Loucy (cell line): ENCODE results near the gene PPP2R3B.

Experiments used
- EZH2phosphoT487 ChIP-seq: fragments of 200-600 bp; IDR thresholded peaks from 2 replicates; pipeline ENCODE4 v1.6.1; 2018; ENCODE audit warnings: antibody characterized with exemption, mild to moderate bottlenecking, moderate library complexity, borderline replicate concordance
- TF ChIP-seq, protein P1 (sequence below): fragments of 200-600 bp; sonication (generic); conservative IDR thresholded peaks from 2 replicates; pipeline ENCODE4 v1.5.1; 2014; ENCODE audit warnings: mild to moderate bottlenecking, antibody characterized with exemption, low read length

GRCh38 chrX:317424-318067 is 69.2 kb downstream of the PPP2R3B start:
- TF ChIP-seq, protein P1, sequence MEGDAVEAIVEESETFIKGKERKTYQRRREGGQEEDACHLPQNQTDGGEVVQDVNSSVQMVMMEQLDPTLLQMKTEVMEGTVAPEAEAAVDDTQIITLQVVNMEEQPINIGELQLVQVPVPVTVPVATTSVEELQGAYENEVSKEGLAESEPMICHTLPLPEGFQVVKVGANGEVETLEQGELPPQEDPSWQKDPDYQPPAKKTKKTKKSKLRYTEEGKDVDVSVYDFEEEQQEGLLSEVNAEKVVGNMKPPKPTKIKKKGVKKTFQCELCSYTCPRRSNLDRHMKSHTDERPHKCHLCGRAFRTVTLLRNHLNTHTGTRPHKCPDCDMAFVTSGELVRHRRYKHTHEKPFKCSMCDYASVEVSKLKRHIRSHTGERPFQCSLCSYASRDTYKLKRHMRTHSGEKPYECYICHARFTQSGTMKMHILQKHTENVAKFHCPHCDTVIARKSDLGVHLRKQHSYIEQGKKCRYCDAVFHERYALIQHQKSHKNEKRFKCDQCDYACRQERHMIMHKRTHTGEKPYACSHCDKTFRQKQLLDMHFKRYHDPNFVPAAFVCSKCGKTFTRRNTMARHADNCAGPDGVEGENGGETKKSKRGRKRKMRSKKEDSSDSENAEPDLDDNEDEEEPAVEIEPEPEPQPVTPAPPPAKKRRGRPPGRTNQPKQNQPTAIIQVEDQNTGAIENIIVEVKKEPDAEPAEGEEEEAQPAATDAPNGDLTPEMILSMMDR, result no peak
- TF ChIP-seq EZH2phosphoT487, result no peak
